ENCODE measurements around the gene LENG8. TPM values are rescaled to one million over a fixed set of nuclear protein-coding genes. Genes with fewer than 3 reads are reported as not detected.
"Not testable (repeated sequence)": the region's sequence is repeated elsewhere in the genome, so short reads cannot be mapped to it uniquely, and the experiment has no call there.

LENG8 gene
- total RNA-seq, 1 donor from 2014 or later: 17.1 TPM

DNA sequence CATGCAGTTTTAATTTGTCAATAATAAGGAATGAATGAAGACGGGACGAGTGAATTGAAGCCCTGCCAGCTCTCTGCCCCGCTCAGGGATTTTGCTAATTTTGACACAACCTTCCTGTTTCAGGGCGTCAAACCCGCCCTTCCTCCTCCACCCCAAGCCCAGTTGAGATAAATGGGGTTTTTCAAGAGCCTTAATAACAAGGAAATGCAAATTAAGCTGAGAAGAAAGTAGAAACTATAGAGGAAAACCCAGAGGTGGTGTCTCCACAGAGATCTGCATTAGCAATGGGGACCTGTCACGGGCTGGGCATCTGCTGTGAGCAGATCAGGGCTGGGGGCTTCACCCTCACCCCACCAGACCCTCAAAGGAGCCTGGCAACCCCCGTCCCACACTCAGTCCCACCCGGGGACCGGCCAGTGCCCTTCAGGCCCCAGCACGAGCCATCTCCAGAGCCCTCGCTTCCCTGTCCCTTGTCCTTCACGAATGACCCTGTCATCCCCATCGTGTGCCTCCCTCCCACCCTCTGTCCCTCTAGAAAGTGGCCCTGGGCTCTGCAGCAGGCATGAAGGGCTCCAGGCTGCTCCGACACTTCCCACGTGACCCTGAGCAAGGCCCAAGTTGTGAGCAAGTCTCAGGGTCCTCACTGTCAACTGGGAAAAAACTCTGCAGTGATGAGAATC, 58.2 kb downstream of the LENG8 start:
- not testable (repeated sequence) for FAIRE-seq

DNA sequence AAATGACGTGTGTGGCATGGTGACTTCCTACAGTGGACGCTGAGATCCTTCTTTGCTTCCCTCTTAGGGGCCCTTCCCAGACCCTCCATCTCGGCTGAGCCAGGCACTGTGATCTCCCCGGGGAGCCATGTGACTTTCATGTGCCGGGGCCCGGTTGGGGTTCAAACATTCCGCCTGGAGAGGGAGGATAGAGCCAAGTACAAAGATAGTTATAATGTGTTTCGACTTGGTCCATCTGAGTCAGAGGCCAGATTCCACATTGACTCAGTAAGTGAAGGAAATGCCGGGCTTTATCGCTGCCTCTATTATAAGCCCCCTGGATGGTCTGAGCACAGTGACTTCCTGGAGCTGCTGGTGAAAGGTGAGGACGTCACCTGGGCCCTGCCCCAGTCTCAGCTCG, 58.8 kb downstream of the LENG8 start:
- FAIRE-seq (no peak), DNase-seq (ENCODE audit: low spot score in 2 of 2) (no peak)

More for the DNA sequence above, 58.2 kb downstream of the LENG8 start:
- DNase-seq (ENCODE audit: low spot score in 2 of 2): not testable (repeated sequence)

DNA sequence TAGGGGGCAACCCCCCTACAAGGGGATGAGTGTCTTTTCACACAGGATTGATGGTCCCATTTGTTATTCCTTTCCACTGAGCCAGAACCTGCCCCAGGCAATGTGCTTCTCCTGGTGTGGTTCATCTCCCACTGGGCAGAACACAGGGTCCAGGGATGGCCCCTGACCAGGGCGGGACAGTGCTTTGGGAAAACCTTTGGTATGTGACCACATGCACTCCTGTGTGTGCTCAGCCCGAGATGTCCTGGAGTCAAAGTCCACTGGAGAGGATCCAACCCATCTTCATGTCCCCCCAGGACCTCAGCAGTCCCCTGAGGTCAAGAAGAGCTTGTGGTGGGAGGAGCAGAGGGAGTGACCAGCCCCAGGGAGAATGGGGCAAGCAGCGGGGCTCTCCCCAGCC, 59.5 kb downstream of the LENG8 start:
- DNase-seq (ENCODE audit: low spot score in 2 of 2); FAIRE-seq: not testable (repeated sequence)

DNA sequence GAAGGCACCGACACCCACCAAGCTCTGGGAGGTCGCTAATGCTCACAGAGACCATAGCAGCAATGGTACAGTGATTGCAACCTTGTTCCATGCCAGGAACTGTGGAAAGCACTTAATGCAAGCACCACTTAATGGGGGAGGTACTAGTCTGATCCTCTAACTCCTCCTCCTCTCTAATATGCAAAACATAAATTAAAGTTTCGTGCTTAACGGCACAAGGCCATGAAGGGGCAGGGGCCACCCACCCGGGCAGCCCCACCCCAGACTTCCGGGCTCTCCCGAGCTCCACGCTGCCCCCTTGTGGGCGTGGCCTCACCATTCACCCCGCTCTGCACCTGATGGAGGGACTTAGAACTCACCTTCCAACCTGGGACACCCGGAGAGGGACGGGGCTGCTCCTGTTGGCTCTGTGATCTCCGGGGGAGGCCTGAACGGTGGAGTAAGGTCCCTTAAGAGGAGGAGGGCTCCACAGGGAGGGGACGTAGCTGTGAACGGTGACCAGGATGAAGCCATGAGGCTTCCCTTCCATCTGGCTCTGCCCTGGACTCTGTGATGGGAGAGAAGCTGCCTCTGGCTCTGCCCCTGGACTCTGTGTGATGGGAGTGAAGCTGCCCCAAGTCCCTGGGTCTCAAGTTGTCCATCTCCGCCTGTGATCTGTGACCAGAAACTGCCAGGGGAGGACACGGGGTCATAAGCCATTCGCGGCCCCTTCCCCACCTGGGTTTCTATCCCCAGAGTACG, 60.4 kb downstream of the LENG8 start:
- DNase-seq (ENCODE audit: low spot score in 2 of 2); FAIRE-seq: not testable (repeated sequence)

Small RNA genes lying within 50 kb of the gene (small RNA-seq; reads per million reads assigned to genes)
- not detected for gene AC245884.3

Other genes starting within 250 kb of the LENG8 start
- 2,066 TPM for gene RPS9, start 248.3 kb upstream of the LENG8 start, total RNA-seq
- not detected for gene LILRB3, start 226.2 kb upstream of the LENG8 start, total RNA-seq
- under 0.01 TPM for gene LILRA6, start 206.4 kb upstream of the LENG8 start, total RNA-seq
- gene LILRB5, start 191.9 kb upstream of the LENG8 start, total RNA-seq: under 0.01 TPM
- gene LILRB2, start 168.1 kb upstream of the LENG8 start, total RNA-seq: not detected
- 0.82 TPM for gene LILRA5, start 136.0 kb upstream of the LENG8 start, total RNA-seq
- under 0.01 TPM for gene LILRA4, start 110.0 kb upstream of the LENG8 start, total RNA-seq
- gene LAIR1, start 84.3 kb upstream of the LENG8 start, total RNA-seq: 1.6 TPM
- 65.2 TPM for gene TTYH1, start 33.7 kb upstream of the LENG8 start, total RNA-seq
- 4.5 TPM for gene LENG9, start 14.6 kb downstream of the LENG8 start, total RNA-seq
- 4.1 TPM for gene CDC42EP5, start 24.1 kb downstream of the LENG8 start, total RNA-seq
- gene LAIR2, start 53.6 kb downstream of the LENG8 start, total RNA-seq: 0.82 TPM
- under 0.01 TPM for gene LILRA2, start 124.6 kb downstream of the LENG8 start, total RNA-seq
- not detected for gene LILRA1, start 144.4 kb downstream of the LENG8 start, total RNA-seq
- not detected for gene LILRB1, start 181.3 kb downstream of the LENG8 start, total RNA-seq
- 0.82 TPM for gene LILRB4, start 213.8 kb downstream of the LENG8 start, total RNA-seq

Measured in frontal cortex (tissue), 4 donors.